Measurements from ENCODE around the gene PSG1. TPM values are rescaled to one million over a fixed set of nuclear protein-coding genes. Genes with fewer than 3 reads are reported as not detected.
"Not testable (repeated sequence)": the region's sequence is repeated elsewhere in the genome, so short reads cannot be mapped to it uniquely, and the experiment has no call there.

Gene PSG1
- total RNA-seq, 5 donors from 2014 or later (not counting 1 experiment from before 2014, with no cell fraction given): not detected

- H3K9me3 ChIP-seq; H3K36me3 ChIP-seq (ENCODE audit: control insufficient read depth in 2 of 2, extremely low read depth in 1 of 2, insufficient read depth in 1 of 2, low read length in 1 of 2); H3K27ac Mint-ChIP-seq; H3K27ac ChIP-seq (ENCODE audit: low read length); H3K27me3 ChIP-seq (replicated peaks in 1 of 2; ENCODE audit: control insufficient read depth in 2 of 2, extremely low read depth in 1 of 2, insufficient read depth in 2 of 2, low read length in 1 of 2); H3K4me1 Mint-ChIP-seq; H3K36me3 Mint-ChIP-seq; CTCF ChIA-PET; H3K4me3 ChIP-seq (ENCODE audit: control insufficient read depth in 1 of 2, extremely low read depth in 1 of 2, low read length in 1 of 2); DNase-seq; H3K4me1 ChIP-seq (ENCODE audit: control insufficient read depth in 1 of 2, extremely low read depth in 1 of 2, insufficient read depth in 2 of 2, low read length in 2 of 2); H3K9me3 Mint-ChIP-seq; H3K4me3 Mint-ChIP-seq; POLR2A ChIA-PET; ATAC-seq (replicated peaks in 1 of 4); H3K27me3 Mint-ChIP-seq: not testable (repeated sequence)
- WGBS (ENCODE audit: insufficient coverage): no CpG with 5 or more reads among the region's 1 CpG
Measured at GRCh38 chr19:42853231-42853630, 26.3 kb downstream of the PSG1 start.

- POLR2A ChIA-PET; H3K4me1 ChIP-seq (ENCODE audit: control insufficient read depth in 1 of 2, extremely low read depth in 1 of 2, insufficient read depth in 2 of 2, low read length in 2 of 2); H3K4me3 ChIP-seq (ENCODE audit: control insufficient read depth in 1 of 2, extremely low read depth in 1 of 2, low read length in 1 of 2); H3K27ac Mint-ChIP-seq; H3K36me3 Mint-ChIP-seq; H3K9me3 ChIP-seq; H3K9me3 Mint-ChIP-seq; DNase-seq; H3K27ac ChIP-seq (ENCODE audit: low read length); H3K36me3 ChIP-seq (ENCODE audit: control insufficient read depth in 2 of 2, extremely low read depth in 1 of 2, insufficient read depth in 1 of 2, low read length in 1 of 2); H3K27me3 ChIP-seq (replicated peaks in 1 of 2; ENCODE audit: control insufficient read depth in 2 of 2, extremely low read depth in 1 of 2, insufficient read depth in 2 of 2, low read length in 1 of 2); H3K4me3 Mint-ChIP-seq; H3K27me3 Mint-ChIP-seq; CTCF ChIA-PET; ATAC-seq (replicated peaks in 1 of 4); H3K4me1 Mint-ChIP-seq: not testable (repeated sequence)
Measured at GRCh38 chr19:42852821-42853220, 26.7 kb downstream of the PSG1 start.

GRCh38 chr19:42851718-42852280 is 27.7 kb downstream of the PSG1 start:
- H3K27ac ChIP-seq (ENCODE audit: low read length); H3K27ac Mint-ChIP-seq; H3K4me1 Mint-ChIP-seq; H3K4me3 Mint-ChIP-seq; H3K9me3 ChIP-seq; POLR2A ChIA-PET; H3K27me3 ChIP-seq (replicated peaks in 1 of 2; ENCODE audit: control insufficient read depth in 2 of 2, extremely low read depth in 1 of 2, insufficient read depth in 2 of 2, low read length in 1 of 2); H3K9me3 Mint-ChIP-seq; H3K4me3 ChIP-seq (ENCODE audit: control insufficient read depth in 1 of 2, extremely low read depth in 1 of 2, low read length in 1 of 2); H3K4me1 ChIP-seq (ENCODE audit: control insufficient read depth in 1 of 2, extremely low read depth in 1 of 2, insufficient read depth in 2 of 2, low read length in 2 of 2); H3K36me3 Mint-ChIP-seq; ATAC-seq (replicated peaks in 1 of 4); CTCF ChIA-PET; H3K27me3 Mint-ChIP-seq; DNase-seq; H3K36me3 ChIP-seq (ENCODE audit: control insufficient read depth in 2 of 2, extremely low read depth in 1 of 2, insufficient read depth in 1 of 2, low read length in 1 of 2): not testable (repeated sequence)
- whole genome bisulfite sequencing (ENCODE audit: insufficient coverage): no CpG with 5 or more reads among the region's 1 CpG

GRCh38 chr19:42850981-42851717 is 28.4 kb downstream of the PSG1 start:
- ChIA-PET POLR2A (no interaction called here), CTCF (no interaction called here)
- Histone ChIP-seq H3K27me3 (replicated peaks in 1 of 2; ENCODE audit: control insufficient read depth in 2 of 2, extremely low read depth in 1 of 2, insufficient read depth in 2 of 2, low read length in 1 of 2) (peaks cover 0 to 2% of the 10 kb centered on the region in 2 experiments), H3K4me1 (ENCODE audit: control insufficient read depth in 1 of 2, extremely low read depth in 1 of 2, insufficient read depth in 2 of 2, low read length in 2 of 2) (no peaks in the 10 kb centered on the region), H3K4me3 (ENCODE audit: control insufficient read depth in 1 of 2, extremely low read depth in 1 of 2, low read length in 1 of 2) (no peak overlapping the region), H3K36me3 (ENCODE audit: control insufficient read depth in 2 of 2, extremely low read depth in 1 of 2, insufficient read depth in 1 of 2, low read length in 1 of 2) (no peaks in the 10 kb centered on the region), H3K9me3 (no peaks in the 10 kb centered on the region), H3K27ac (ENCODE audit: low read length) (no peak overlapping the region)
- Mint-ChIP-seq H3K4me1 (no peaks in the 10 kb centered on the region), H3K27ac (no peak overlapping the region), H3K4me3 (no peak overlapping the region), H3K9me3 (no peaks in the 10 kb centered on the region), H3K36me3 (no peaks in the 10 kb centered on the region), H3K27me3 (peaks cover 0 to 4% of the 10 kb centered on the region in 2 donors)
- no peak for ATAC-seq (replicated peaks in 1 of 4)
- no peak for DNase-seq
- WGBS (ENCODE audit: insufficient coverage): 20% methylated on average over 1 of the region's 6 CpGs

- CTCF ChIA-PET: no interaction called here
- no CpG with 5 or more reads among the region's 2 CpGs for WGBS (ENCODE audit: insufficient coverage)
- Histone ChIP-seq H3K9me3 (no peaks in the 10 kb centered on the region), H3K4me3 (ENCODE audit: control insufficient read depth in 1 of 2, extremely low read depth in 1 of 2, low read length in 1 of 2) (no peak overlapping the region), H3K27me3 (replicated peaks in 1 of 2; ENCODE audit: control insufficient read depth in 2 of 2, extremely low read depth in 1 of 2, insufficient read depth in 2 of 2, low read length in 1 of 2) (peaks cover 0 to 2% of the 10 kb centered on the region in 2 experiments), H3K27ac (ENCODE audit: low read length) (no peak overlapping the region), H3K4me1 (ENCODE audit: control insufficient read depth in 1 of 2, extremely low read depth in 1 of 2, insufficient read depth in 2 of 2, low read length in 2 of 2) (no peaks in the 10 kb centered on the region), H3K36me3 (ENCODE audit: control insufficient read depth in 2 of 2, extremely low read depth in 1 of 2, insufficient read depth in 1 of 2, low read length in 1 of 2) (no peaks in the 10 kb centered on the region)
- Mint-ChIP-seq H3K27ac (no peak overlapping the region), H3K9me3 (no peaks in the 10 kb centered on the region), H3K4me1 (no peaks in the 10 kb centered on the region), H3K4me3 (no peak overlapping the region), H3K36me3 (no peaks in the 10 kb centered on the region), H3K27me3 (peaks cover 0 to 7% of the 10 kb centered on the region in 2 donors)
- ATAC-seq (replicated peaks in 1 of 4) (no peak), DNase-seq (no peak)
- POLR2A ChIA-PET: no interaction called here
Measured at GRCh38 chr19:42846597-42846996, 32.9 kb downstream of the PSG1 start.

- no CpG with 5 or more reads among the region's 7 CpGs for WGBS (ENCODE audit: insufficient coverage)
- H3K27ac ChIP-seq (ENCODE audit: low read length); H3K36me3 ChIP-seq (ENCODE audit: control insufficient read depth in 2 of 2, extremely low read depth in 1 of 2, insufficient read depth in 1 of 2, low read length in 1 of 2); H3K9me3 ChIP-seq; H3K4me1 ChIP-seq (ENCODE audit: control insufficient read depth in 1 of 2, extremely low read depth in 1 of 2, insufficient read depth in 2 of 2, low read length in 2 of 2); DNase-seq; H3K27ac Mint-ChIP-seq; H3K36me3 Mint-ChIP-seq; POLR2A ChIA-PET; ATAC-seq (replicated peaks in 1 of 4); H3K27me3 ChIP-seq (replicated peaks in 1 of 2; ENCODE audit: control insufficient read depth in 2 of 2, extremely low read depth in 1 of 2, insufficient read depth in 2 of 2, low read length in 1 of 2); H3K4me3 Mint-ChIP-seq; H3K4me3 ChIP-seq (ENCODE audit: control insufficient read depth in 1 of 2, extremely low read depth in 1 of 2, low read length in 1 of 2); H3K9me3 Mint-ChIP-seq; CTCF ChIA-PET; H3K4me1 Mint-ChIP-seq: not testable (repeated sequence)
- peaks cover 7 to 24% of the 10 kb centered on the region in 2 donors for H3K27me3 Mint-ChIP-seq
Measured at GRCh38 chr19:42843631-42844030, 35.9 kb downstream of the PSG1 start.

All from T-cell (primary cell).